GM23338 (cell line): Measurements from ENCODE around the gene DENND4C. TPM values are rescaled to one million over a fixed set of nuclear protein-coding genes. Genes with fewer than 3 reads are reported as not detected.

Experiments
- ATAC-seq: fragments of 200-7000 bp; cut with Tn5 transposase; 3 replicates; pipeline ENCODE4 v1.9.1; 2020
- DNase-seq: peaks from one replicate; pipeline ENCODE4 v3.0.0-alpha.2; 2015; ENCODE audit warnings: low spot score
- H2AFZ ChIP-seq: fragments of 200-600 bp; sonication (generic); 2 replicates; pipeline ENCODE4 v1.8.0; 2016; ENCODE audit warnings: antibody characterized with exemption, mild to moderate bottlenecking, moderate library complexity
- H3F3A ChIP-seq: fragments of 200-600 bp; sonication (generic); replicated peaks from 2 replicates; pipeline ENCODE4 v1.8.0; 2017; ENCODE audit warnings: antibody characterized with exemption, mixed run types, low read depth
- H3K27ac ChIP-seq: fragments of 200-600 bp; sonication (generic); 2 replicates; pipeline ENCODE4 v1.6.1; 2016; ENCODE audit warnings: low read depth
- H3K27me3 ChIP-seq: fragments of 200-600 bp; sonication (generic); 2 replicates; pipeline ENCODE4 v1.8.0; 2016; ENCODE audit warnings: mild to moderate bottlenecking, mixed run types, moderate library complexity; ENCODE audit not compliant: insufficient read depth
- H3K36me3 ChIP-seq: fragments of 200-600 bp; sonication (generic); 2 replicates; pipeline ENCODE4 v1.8.0; 2016; ENCODE audit warnings: mild to moderate bottlenecking; ENCODE audit not compliant: insufficient read depth
- H3K4me1 ChIP-seq: fragments of 200-600 bp; sonication (generic); 2 replicates; pipeline ENCODE4 v1.8.0; 2016; ENCODE audit warnings: mild to moderate bottlenecking, moderate library complexity; ENCODE audit not compliant: insufficient read depth
- H3K4me2 ChIP-seq: fragments of 200-600 bp; sonication (generic); 2 replicates; pipeline ENCODE4 v1.7.1; 2017; ENCODE audit warnings: mixed run types
- H3K4me3 ChIP-seq: fragments of 200-600 bp; sonication (generic); 2 replicates; pipeline ENCODE4 v1.6.1; 2016; ENCODE audit warnings: mixed run types
- H3K79me2 ChIP-seq: fragments of 200-600 bp; sonication (generic); replicated peaks from 2 replicates; pipeline ENCODE4 v1.8.0; 2017; ENCODE audit warnings: mild to moderate bottlenecking; ENCODE audit not compliant: insufficient read depth
- H3K9me2 ChIP-seq: fragments of 200-600 bp; sonication (generic); 2 replicates; pipeline ENCODE4 v1.8.0; 2017; ENCODE audit not compliant: insufficient read depth
- H4K20me1 ChIP-seq: fragments of 200-600 bp; sonication (generic); replicated peaks from 2 replicates; pipeline ENCODE4 v1.8.0; 2017; ENCODE audit warnings: mild to moderate bottlenecking; ENCODE audit not compliant: insufficient read depth
- H3K27ac Mint-ChIP-seq: 2 replicates; pipeline ENCODE4 v1.8.0; 2020; ENCODE audit warnings: inconsistent platforms, mild to moderate bottlenecking, moderate library complexity, mixed read lengths
- H3K27me3 Mint-ChIP-seq: 3 replicates; pipeline ENCODE4 v1.8.0; 2022; ENCODE audit warnings: low read depth, mild to moderate bottlenecking, moderate library complexity, mixed read lengths, inconsistent platforms; ENCODE audit not compliant: insufficient read depth, poor library complexity
- H3K36me3 Mint-ChIP-seq: 3 replicates; pipeline ENCODE4 v1.8.0; 2021; ENCODE audit warnings: low read depth, mild to moderate bottlenecking, inconsistent platforms, moderate library complexity, mixed read lengths
- H3K4me1 Mint-ChIP-seq: 3 replicates; pipeline ENCODE4 v1.8.0; 2020; ENCODE audit warnings: mild to moderate bottlenecking, inconsistent platforms, mixed read lengths
- H3K4me3 Mint-ChIP-seq: 3 replicates; pipeline ENCODE4 v1.8.0; 2021; ENCODE audit warnings: moderate library complexity, mild to moderate bottlenecking, inconsistent platforms, mixed read lengths
- H3K9me3 Mint-ChIP-seq: 3 replicates; pipeline ENCODE4 v1.8.0; 2020; ENCODE audit warnings: moderate library complexity, mild to moderate bottlenecking, inconsistent platforms, mixed read lengths
- ETS1 ChIP-seq: IDR thresholded peaks from 2 replicates; pipeline ENCODE4 v1.6.1; 2016; ENCODE audit warnings: antibody characterized with exemption
- EZH2 ChIP-seq: fragments of 200-600 bp; sonication (generic); IDR thresholded peaks from one replicate; pipeline ENCODE4 v1.8.0; 2017; ENCODE audit warnings: antibody characterized with exemption, mild to moderate bottlenecking, low read depth; ENCODE audit not compliant: unreplicated experiment
- EZH2phosphoT487 ChIP-seq: fragments of 200-600 bp; sonication (generic); IDR thresholded peaks from one replicate; pipeline ENCODE4 v1.8.1; 2018; ENCODE audit warnings: antibody characterized with exemption; ENCODE audit not compliant: unreplicated experiment
- NANOG ChIP-seq: IDR thresholded peaks from 2 replicates; pipeline ENCODE4 v1.6.1; 2016; ENCODE audit warnings: antibody characterized with exemption, borderline replicate concordance
- STAT1 ChIP-seq: IDR thresholded peaks from one replicate; pipeline ENCODE4 v1.6.1; 2016; ENCODE audit warnings: antibody characterized with exemption; ENCODE audit not compliant: unreplicated experiment
- ZNF114 ChIP-seq: fragments of 250-450 bp; sonication (Bioruptor Pico); IDR thresholded peaks from 2 replicates; pipeline ENCODE4 v1.5.0; 2020; ENCODE audit warnings: mild to moderate bottlenecking, moderate library complexity
- ZNF331 ChIP-seq: fragments of 250-450 bp; sonication (Bioruptor Pico); IDR thresholded peaks from 2 replicates; pipeline ENCODE4 v1.5.0; 2020; ENCODE audit warnings: low read depth, mild to moderate bottlenecking, moderate library complexity
- polyA plus RNA-seq: library from polyadenylated mRNA; unstranded; fragments of >200 nt; fragmentation: Nextera tagmentation; extraction: Ambion mirVana; gene quantifications from 2 replicates; pipeline ENCODE4 v1.2.1, GENCODE V29; 2016
- total RNA-seq: library from RNA; depleted of rRNA; stranded (reverse); fragments of >200 nt; shearing (Covaris generic); gene quantifications from 2 replicates; pipeline ENCODE4 v1.2.3, GENCODE V29; 2014
- TF ChIP-seq, protein P1 (sequence below), 2 experiments: fragments of 200-600 bp in 1 of 2; sonication (generic) in 1 of 2; conservative IDR thresholded peaks; 2 replicates each; pipeline versions ENCODE4 v1.5.1 to v1.6.1; 2016 to 2017; ENCODE audit warnings: antibody characterized with exemption in 2 of 2, low read depth in 2 of 2, mild to moderate bottlenecking in 2 of 2, moderate library complexity in 1 of 2
- TF ChIP-seq, protein P2 (sequence below): IDR thresholded peaks from one replicate; pipeline ENCODE4 v1.6.1; 2018; ENCODE audit warnings: antibody characterized with exemption; ENCODE audit not compliant: unreplicated experiment

The DENND4C gene
- total and polyA plus RNA-seq, 2 experiments from 2014 or later = 6.4 to 30.8 TPM

GRCh38 chr9:19188771-19189170 lies 41.7 kb upstream of the DENND4C start (continued):
- TF ChIP-seq, protein P1, sequence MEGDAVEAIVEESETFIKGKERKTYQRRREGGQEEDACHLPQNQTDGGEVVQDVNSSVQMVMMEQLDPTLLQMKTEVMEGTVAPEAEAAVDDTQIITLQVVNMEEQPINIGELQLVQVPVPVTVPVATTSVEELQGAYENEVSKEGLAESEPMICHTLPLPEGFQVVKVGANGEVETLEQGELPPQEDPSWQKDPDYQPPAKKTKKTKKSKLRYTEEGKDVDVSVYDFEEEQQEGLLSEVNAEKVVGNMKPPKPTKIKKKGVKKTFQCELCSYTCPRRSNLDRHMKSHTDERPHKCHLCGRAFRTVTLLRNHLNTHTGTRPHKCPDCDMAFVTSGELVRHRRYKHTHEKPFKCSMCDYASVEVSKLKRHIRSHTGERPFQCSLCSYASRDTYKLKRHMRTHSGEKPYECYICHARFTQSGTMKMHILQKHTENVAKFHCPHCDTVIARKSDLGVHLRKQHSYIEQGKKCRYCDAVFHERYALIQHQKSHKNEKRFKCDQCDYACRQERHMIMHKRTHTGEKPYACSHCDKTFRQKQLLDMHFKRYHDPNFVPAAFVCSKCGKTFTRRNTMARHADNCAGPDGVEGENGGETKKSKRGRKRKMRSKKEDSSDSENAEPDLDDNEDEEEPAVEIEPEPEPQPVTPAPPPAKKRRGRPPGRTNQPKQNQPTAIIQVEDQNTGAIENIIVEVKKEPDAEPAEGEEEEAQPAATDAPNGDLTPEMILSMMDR (conservative IDR thresholded peaks at IDR 0.05; ENCODE audit: low read depth in 2 of 2) = no peak

DNA sequence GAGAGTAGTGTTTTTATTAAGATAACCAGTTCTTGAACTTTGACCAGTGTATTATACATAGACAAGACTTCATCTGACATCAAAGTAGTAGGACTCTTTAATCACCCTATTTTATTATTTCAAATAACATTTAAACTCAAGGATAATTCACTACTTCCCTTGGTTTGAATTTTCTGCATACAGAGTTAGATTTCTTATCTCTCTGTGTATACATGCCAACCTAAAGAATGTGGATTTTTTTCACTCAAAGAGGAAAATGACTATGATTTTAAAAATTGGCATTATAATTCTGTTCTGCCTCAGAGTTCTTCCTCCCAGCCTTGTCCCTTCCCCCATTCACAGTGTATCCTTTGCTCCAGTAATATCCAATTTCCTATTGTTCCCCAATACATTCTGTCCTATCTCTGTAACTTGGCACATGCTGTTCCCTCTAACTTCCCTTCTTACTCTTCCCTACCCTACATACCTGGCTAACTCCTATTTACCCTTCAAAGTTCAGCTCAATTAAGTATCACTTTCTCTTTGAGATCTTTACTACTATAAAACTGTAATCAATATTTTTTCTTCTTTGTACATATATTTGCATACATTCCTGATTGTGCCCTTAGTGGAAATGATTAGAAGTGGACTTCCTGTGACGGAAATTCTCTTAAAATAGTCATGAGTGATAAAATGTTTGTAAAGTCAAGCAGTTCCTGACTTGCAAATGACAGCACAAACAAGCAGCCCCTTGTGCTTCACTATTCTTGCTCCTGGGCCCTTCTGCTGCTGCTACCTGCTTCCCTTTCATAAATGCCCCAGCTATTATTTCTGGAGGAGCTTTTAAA lies 38.1 kb upstream of the DENND4C start:
- H3K36me3 Mint-ChIP-seq = no peaks in the 10 kb centered on the region
- DNase-seq = no peak
- Histone ChIP-seq H3F3A (no peaks in the 10 kb centered on the region), H3K4me3 (no peak overlapping the region), H3K9me2 (0 out of 2 replicates have a peak, but pooled peaks cover 5% of the 10 kb centered on the region), H3K36me3 (no peaks in the 10 kb centered on the region), H4K20me1 (no peaks in the 10 kb centered on the region), H3K79me2 (no peaks in the 10 kb centered on the region), H3K4me1 (peaks cover 11% of the 10 kb centered on the region), H3K4me2 (no peak overlapping the region), H3K27me3 (no peaks in the 10 kb centered on the region), H3K27ac (no peak overlapping the region), H2AFZ (peak overlapping the region; percentile 21; the same call in 1 of the 2 replicates)
- no peak overlapping the region; the same call in 1 of the 2 replicates for H3K27ac Mint-ChIP-seq
- no peaks in the 10 kb centered on the region for H3K27me3 Mint-ChIP-seq
- peaks cover 13% of the 10 kb centered on the region for H3K4me1 Mint-ChIP-seq
- H3K4me3 Mint-ChIP-seq = no peak overlapping the region
- no peak for ATAC-seq
- no peaks in the 10 kb centered on the region for H3K9me3 Mint-ChIP-seq
- TF ChIP-seq EZH2phosphoT487 (no peak), ZNF331 (CRISPR knock-in tag) (no peak), STAT1 (no peak), ZNF114 (no peak), ETS1 (no peak), EZH2 (no peak), NANOG (no peak)
- TF ChIP-seq, protein P1 (conservative IDR thresholded peaks at IDR 0.05; ENCODE audit: low read depth in 2 of 2) = no peak
- TF ChIP-seq, protein P2, sequence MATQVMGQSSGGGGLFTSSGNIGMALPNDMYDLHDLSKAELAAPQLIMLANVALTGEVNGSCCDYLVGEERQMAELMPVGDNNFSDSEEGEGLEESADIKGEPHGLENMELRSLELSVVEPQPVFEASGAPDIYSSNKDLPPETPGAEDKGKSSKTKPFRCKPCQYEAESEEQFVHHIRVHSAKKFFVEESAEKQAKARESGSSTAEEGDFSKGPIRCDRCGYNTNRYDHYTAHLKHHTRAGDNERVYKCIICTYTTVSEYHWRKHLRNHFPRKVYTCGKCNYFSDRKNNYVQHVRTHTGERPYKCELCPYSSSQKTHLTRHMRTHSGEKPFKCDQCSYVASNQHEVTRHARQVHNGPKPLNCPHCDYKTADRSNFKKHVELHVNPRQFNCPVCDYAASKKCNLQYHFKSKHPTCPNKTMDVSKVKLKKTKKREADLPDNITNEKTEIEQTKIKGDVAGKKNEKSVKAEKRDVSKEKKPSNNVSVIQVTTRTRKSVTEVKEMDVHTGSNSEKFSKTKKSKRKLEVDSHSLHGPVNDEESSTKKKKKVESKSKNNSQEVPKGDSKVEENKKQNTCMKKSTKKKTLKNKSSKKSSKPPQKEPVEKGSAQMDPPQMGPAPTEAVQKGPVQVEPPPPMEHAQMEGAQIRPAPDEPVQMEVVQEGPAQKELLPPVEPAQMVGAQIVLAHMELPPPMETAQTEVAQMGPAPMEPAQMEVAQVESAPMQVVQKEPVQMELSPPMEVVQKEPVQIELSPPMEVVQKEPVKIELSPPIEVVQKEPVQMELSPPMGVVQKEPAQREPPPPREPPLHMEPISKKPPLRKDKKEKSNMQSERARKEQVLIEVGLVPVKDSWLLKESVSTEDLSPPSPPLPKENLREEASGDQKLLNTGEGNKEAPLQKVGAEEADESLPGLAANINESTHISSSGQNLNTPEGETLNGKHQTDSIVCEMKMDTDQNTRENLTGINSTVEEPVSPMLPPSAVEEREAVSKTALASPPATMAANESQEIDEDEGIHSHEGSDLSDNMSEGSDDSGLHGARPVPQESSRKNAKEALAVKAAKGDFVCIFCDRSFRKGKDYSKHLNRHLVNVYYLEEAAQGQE = no peak
